ENCODE results near the gene WNT7B. TPM values are rescaled to one million over a fixed set of nuclear protein-coding genes. Genes with fewer than 3 reads are reported as not detected.

The WNT7B gene
- total RNA-seq, 2 donors from 2014 or later: 0.19 TPM; not detected in 1

DNA sequence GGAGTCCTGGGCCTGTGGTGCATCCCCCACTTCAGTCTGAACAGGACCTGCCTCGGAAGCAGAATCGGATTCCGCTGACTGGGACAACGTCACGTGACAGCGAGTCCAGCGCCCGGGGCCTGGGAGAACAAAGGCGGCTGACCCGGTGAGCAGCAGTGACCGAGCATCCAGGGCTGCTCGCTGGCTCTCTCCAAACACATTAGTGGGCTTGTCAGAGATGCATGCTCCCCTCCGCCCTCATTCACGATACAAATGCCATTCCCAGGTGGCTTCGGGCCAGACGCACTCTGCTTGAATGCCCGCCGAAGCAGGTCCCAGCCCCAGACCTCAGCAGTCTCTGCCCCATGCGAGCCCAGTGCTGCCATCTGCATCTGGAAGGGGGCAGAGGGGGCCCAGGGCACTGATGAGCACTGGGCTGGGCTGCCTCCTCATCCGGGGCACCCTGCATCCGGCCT, 91.0 kb downstream of the WNT7B start:
- Histone ChIP-seq H3K4me3 (no peak overlapping the region), H3K4me1 (peaks cover 0 to 22% of the 10 kb centered on the region in 2 donors), H3K36me3 (no peaks in the 10 kb centered on the region), H3K9me3 (no peaks in the 10 kb centered on the region), H3K27me3 (no peaks in the 10 kb centered on the region), H3K27ac (no peak overlapping the region)
- no peak for DNase-seq (ENCODE audit: low spot score)
- TF ChIP-seq, protein P1, sequence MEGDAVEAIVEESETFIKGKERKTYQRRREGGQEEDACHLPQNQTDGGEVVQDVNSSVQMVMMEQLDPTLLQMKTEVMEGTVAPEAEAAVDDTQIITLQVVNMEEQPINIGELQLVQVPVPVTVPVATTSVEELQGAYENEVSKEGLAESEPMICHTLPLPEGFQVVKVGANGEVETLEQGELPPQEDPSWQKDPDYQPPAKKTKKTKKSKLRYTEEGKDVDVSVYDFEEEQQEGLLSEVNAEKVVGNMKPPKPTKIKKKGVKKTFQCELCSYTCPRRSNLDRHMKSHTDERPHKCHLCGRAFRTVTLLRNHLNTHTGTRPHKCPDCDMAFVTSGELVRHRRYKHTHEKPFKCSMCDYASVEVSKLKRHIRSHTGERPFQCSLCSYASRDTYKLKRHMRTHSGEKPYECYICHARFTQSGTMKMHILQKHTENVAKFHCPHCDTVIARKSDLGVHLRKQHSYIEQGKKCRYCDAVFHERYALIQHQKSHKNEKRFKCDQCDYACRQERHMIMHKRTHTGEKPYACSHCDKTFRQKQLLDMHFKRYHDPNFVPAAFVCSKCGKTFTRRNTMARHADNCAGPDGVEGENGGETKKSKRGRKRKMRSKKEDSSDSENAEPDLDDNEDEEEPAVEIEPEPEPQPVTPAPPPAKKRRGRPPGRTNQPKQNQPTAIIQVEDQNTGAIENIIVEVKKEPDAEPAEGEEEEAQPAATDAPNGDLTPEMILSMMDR (IDR thresholded peaks at IDR 0.05): no peak

DNA sequence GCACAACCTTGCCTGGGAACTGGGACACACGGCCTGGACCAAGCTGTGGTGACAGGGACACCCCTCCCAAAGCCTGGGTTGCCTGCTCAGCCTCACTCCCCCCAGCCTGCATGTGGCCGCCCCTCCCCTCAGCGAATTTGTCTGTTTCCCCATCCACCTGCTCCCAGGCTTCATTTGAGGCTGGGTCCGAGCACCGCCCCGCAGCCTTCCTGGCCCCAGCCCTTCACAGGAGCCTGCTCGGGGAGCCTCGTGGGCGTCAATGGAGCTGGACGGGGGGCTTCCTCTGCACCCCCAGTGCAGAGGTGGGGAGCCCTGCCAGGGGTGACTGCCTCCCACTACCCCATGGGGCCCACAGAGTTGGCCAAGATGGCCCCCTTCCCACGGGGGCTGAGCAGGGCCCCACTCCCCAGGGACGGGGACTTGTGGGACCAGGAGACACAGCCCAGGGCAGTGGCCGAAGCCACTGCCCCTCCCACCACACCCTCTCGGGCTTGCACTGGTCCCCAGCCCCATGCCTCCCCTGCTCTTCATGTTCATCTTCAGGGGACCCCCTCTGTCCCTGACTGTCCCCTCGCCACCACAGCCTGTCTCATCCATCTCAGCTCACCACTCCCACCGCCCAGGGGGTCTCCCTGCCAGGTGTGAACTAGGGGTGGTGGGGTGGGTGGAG, 91.7 kb downstream of the WNT7B start:
- Histone ChIP-seq H3K4me3 (no peak overlapping the region), H3K27me3 (no peaks in the 10 kb centered on the region), H3K27ac (no peak overlapping the region), H3K9me3 (no peaks in the 10 kb centered on the region), H3K36me3 (no peaks in the 10 kb centered on the region), H3K4me1 (peaks cover 0 to 27% of the 10 kb centered on the region in 2 donors)
- TF ChIP-seq, protein P1 (IDR thresholded peaks at IDR 0.05): no peak
- no peak for DNase-seq (ENCODE audit: low spot score)

DNA sequence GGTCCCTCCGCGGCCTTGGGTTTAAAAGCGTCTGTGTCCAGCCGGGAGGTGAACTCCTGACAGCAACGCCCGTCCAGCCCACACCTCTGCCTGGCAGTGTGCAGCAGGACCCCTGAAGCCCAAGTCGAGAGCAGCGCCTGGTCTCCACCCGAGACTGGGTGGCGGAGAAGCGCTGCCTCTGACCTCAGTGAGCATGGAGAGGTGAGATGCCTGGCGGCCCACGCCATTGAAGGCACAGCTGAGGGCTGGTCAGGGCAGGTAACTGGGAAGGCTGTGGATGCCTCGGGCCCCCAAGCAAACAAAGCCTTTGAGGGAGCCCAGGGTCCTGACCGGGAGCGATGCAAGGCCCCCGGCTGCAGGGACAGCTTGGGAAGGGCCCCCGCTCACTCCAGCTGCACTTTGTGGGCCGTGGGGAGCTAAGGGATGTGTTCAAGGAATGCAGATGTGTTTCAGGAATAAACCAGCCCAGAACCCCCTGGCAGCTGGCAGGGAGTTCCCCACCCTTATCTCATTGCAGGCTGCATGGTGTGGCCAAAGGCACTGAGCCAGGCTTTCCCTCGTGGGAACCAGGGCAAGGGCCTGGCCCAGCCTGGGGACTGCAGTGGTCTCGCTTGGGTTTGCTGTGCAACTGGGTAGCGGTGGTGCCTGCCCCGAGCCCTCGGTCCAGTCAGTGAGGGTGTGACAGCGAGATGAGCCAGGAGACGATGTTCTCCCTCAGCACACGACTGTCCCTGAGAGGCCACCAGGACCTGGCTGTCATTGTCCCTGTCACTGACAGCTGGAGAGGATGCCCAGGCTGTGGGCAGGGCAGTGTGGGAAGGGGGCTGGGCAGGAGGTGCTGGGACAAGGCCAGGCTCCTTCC, 92.5 kb downstream of the WNT7B start:
- H3K27me3 ChIP-seq: no peaks in the 10 kb centered on the region
- no peaks in the 10 kb centered on the region for H3K9me3 ChIP-seq
- no peak overlapping the region for H3K4me3 ChIP-seq
- DNase-seq (ENCODE audit: low spot score): no peak
- TF ChIP-seq, protein P1 (IDR thresholded peaks at IDR 0.05): no peak
- peaks cover 0 to 30% of the 10 kb centered on the region in 2 donors for H3K4me1 ChIP-seq
- H3K27ac ChIP-seq: no peak overlapping the region
- H3K36me3 ChIP-seq: no peaks in the 10 kb centered on the region

DNA sequence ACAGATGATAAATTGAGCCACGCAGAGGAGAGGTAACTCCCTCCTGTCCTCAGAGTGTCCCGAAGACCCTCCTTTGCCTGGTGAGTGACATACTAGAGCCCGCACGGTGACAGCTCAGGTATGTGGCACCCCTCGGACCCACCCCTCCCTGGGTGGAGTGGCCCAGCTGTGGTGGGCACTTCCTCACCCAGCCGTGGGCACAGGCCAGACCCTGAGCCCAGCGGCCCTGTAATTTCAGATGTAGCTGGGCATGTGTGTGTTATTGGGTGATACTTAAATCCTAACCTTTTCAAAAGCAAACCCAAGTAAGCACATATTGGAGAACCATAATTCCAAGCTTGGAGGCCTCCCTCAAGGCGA, 93.2 kb downstream of the WNT7B start:
- Histone ChIP-seq H3K4me1 (peaks cover 0 to 30% of the 10 kb centered on the region in 2 donors), H3K9me3 (no peaks in the 10 kb centered on the region), H3K4me3 (no peak overlapping the region), H3K36me3 (no peaks in the 10 kb centered on the region), H3K27me3 (no peaks in the 10 kb centered on the region), H3K27ac (no peak overlapping the region)
- TF ChIP-seq, protein P1 (IDR thresholded peaks at IDR 0.05): no peak
- DNase-seq (ENCODE audit: low spot score): no peak

DNA sequence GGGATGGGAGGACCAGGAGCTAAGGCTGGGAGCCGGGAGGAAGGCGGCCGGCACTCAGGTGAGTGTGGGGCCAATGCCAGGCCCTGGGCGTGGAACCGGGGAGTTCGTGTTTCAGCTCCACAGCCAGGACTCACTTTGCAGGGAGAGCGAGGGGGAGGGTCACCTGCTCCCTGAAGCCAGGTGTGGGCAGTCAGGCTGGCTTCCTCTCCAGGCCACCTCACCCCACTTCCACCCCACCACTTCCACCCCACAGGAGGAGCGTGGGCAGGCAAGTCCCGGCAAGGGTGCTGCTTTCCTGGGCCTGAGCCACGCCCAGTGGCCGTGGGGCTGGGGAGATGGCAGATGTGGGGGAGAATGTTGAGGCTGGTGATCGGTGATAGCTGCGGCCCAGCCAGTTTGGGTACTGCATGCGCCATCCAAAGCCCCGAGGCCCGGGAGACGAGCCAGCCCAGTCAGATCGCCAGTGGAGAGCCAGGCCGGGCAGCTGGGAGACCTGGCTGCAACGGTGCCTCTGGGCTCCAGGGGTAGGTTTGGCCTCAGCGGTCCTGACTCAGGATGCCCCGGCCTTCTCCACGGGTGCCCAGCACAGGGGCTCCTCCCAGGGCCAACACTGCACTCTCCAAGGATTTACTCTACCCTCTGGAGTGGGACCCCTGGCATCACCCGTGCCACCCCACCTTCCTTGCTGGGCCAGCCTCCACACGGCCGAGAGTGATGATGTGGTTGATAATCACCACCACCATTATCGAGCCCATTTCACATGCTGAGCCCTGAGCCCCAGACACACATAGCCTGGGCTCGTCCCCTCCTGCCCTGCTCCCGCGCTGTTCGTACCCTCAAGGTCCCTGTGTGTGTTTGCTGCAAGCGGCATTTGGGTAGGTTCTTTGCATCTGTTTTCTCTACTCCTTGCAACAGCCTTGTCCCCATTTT, 93.8 kb downstream of the WNT7B start:
- Histone ChIP-seq H3K27ac (no peak overlapping the region), H3K9me3 (no peaks in the 10 kb centered on the region), H3K27me3 (no peaks in the 10 kb centered on the region), H3K4me3 (no peak overlapping the region), H3K4me1 (peaks cover 0 to 36% of the 10 kb centered on the region in 2 donors), H3K36me3 (no peaks in the 10 kb centered on the region)
- no peak for DNase-seq (ENCODE audit: low spot score)
- TF ChIP-seq, protein P1 (IDR thresholded peaks at IDR 0.05): no peak
